Activated B cell treated with CpG ODN at 0.5 μM for 24 hours (primary cell): Measurements from ENCODE around the gene VPS33B. TPM values are rescaled to one million over a fixed set of nuclear protein-coding genes. Genes with fewer than 3 reads are reported as not detected.

Experiments
- ATAC-seq: fragments of 200-7000 bp; cut with Tn5 transposase; one replicate; pipeline ENCODE4 v1.10.0; 2021; ENCODE audit warnings: low read depth, mild to moderate bottlenecking, moderate library complexity
- CTCF ChIA-PET: fragments of 350-600 bp; sonication (Branson Sonifier 250); formaldehyde crosslinking; loops from one replicate; lab custom pipeline; 2021; ENCODE audit warnings: antibody characterized with exemption; lab: Charles Lee
- POLR2A ChIA-PET: fragments of 350-600 bp; sonication (Branson Sonifier 250); formaldehyde crosslinking; loops from one replicate; lab custom pipeline; 2021; ENCODE audit warnings: antibody characterized with exemption; lab: Charles Lee
- DNase-seq: peaks from one replicate; pipeline ENCODE4 v3.0.0; 2022
- H3K27ac Mint-ChIP-seq: one replicate; pipeline ENCODE4 v1.8.0; 2020; ENCODE audit warnings: mixed read lengths
- H3K27me3 Mint-ChIP-seq: one replicate; pipeline ENCODE4 v1.8.0; 2021; ENCODE audit warnings: mixed read lengths
- H3K36me3 Mint-ChIP-seq: one replicate; pipeline ENCODE4 v1.8.0; 2021; ENCODE audit warnings: low read depth, mixed read lengths
- H3K4me1 Mint-ChIP-seq: one replicate; pipeline ENCODE4 v1.8.0; 2021; ENCODE audit warnings: mixed read lengths
- H3K4me3 Mint-ChIP-seq: one replicate; pipeline ENCODE4 v1.8.0; 2020; ENCODE audit warnings: mild to moderate bottlenecking, mixed read lengths
- H3K9me3 Mint-ChIP-seq: one replicate; pipeline ENCODE4 v1.8.0; 2020; ENCODE audit warnings: mixed read lengths
- intact Hi-C: fragments of 100-400 bp; cut with micrococcal nuclease; formaldehyde crosslinking; loops from one replicate; pipeline ENCODE4 v1.15.1; 2024
- total RNA-seq: library from RNA; stranded (reverse); gene quantifications from 2 replicates; pipeline ENCODE4 v1.2.3, GENCODE V29; 2022
- TF ChIP-seq, protein P1 (sequence below): fragments of 200-600 bp; IDR thresholded peaks from one replicate; pipeline ENCODE4 v1.8.0; 2022; ENCODE audit warnings: antibody characterized with exemption, mild to moderate bottlenecking

The VPS33B gene
- total RNA-seq, 1 donor from 2014 or later: 33.4 TPM

DNA sequence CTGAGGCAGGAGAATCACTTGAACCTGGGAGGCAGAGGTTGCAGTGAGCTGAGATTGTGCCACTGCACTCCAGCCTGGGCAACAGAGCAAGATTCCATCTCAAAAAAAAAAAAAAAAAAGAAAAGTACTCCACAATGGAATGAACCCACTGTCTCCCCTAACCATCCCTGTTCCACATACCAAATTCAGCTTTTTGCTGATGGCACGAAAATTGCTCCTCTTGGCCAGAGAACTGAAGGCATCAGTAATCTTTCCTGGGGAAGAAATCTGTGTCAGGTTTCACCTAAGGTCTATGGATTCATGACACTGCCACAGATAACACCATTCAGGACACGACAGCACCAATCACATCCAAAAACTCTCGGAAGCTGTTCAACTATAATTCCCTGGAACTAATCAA is 21.2 kb downstream of the VPS33B start:
- Mint-ChIP-seq H3K27ac (no peak overlapping the region), H3K4me3 (no peak overlapping the region), H3K9me3 (no peaks in the 10 kb centered on the region), H3K4me1 (no peaks in the 10 kb centered on the region), H3K27me3 (no peaks in the 10 kb centered on the region), H3K36me3 (peaks cover 77% of the 10 kb centered on the region)
- no peak for DNase-seq
- ChIA-PET CTCF (no interaction called here), POLR2A (interaction anchor here (0.6 kb wide), 1 partner anchor 634 kb away, joined by 4 read pairs; no protein-coding TSS in a partner anchor)
- intact Hi-C loops: no loop called here
- TF ChIP-seq, protein P1, sequence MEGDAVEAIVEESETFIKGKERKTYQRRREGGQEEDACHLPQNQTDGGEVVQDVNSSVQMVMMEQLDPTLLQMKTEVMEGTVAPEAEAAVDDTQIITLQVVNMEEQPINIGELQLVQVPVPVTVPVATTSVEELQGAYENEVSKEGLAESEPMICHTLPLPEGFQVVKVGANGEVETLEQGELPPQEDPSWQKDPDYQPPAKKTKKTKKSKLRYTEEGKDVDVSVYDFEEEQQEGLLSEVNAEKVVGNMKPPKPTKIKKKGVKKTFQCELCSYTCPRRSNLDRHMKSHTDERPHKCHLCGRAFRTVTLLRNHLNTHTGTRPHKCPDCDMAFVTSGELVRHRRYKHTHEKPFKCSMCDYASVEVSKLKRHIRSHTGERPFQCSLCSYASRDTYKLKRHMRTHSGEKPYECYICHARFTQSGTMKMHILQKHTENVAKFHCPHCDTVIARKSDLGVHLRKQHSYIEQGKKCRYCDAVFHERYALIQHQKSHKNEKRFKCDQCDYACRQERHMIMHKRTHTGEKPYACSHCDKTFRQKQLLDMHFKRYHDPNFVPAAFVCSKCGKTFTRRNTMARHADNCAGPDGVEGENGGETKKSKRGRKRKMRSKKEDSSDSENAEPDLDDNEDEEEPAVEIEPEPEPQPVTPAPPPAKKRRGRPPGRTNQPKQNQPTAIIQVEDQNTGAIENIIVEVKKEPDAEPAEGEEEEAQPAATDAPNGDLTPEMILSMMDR: no peak
- no peak for ATAC-seq

DNA sequence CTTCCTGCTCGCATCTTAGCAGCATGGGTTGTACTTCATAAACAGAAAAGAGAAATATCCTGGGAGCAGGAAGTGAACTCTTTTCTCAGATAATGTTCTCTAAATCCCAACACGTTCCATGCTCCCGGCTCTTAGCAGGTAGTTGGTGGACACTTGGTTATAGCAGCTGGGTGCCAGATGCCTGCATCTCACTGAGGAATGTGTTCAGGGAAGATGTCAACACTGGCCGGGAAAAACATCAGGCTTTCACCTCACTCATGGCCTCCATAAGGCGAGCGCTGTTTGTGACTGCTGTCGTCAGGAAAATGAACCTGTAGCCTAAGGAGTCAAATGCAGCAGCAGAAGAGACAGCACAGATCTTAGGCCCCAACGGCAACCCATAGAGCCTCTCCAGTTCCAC is 23.7 kb downstream of the VPS33B start:
- H3K27me3 Mint-ChIP-seq: no peaks in the 10 kb centered on the region
- peaks cover 63% of the 10 kb centered on the region for H3K36me3 Mint-ChIP-seq
- DNase-seq: no peak
- intact Hi-C loops: loop anchor here (10.0 kb wide), 1 partner anchor 1664 kb away; the partner anchor contains the start of gene POLG
- H3K4me1 Mint-ChIP-seq: peaks cover 11% of the 10 kb centered on the region
- ChIA-PET CTCF (no interaction called here), POLR2A (no interaction called here)
- TF ChIP-seq, protein P1: no peak
- no peak for ATAC-seq
- no peak overlapping the region for H3K27ac Mint-ChIP-seq
- H3K4me3 Mint-ChIP-seq: no peak overlapping the region
- no peaks in the 10 kb centered on the region for H3K9me3 Mint-ChIP-seq

DNA sequence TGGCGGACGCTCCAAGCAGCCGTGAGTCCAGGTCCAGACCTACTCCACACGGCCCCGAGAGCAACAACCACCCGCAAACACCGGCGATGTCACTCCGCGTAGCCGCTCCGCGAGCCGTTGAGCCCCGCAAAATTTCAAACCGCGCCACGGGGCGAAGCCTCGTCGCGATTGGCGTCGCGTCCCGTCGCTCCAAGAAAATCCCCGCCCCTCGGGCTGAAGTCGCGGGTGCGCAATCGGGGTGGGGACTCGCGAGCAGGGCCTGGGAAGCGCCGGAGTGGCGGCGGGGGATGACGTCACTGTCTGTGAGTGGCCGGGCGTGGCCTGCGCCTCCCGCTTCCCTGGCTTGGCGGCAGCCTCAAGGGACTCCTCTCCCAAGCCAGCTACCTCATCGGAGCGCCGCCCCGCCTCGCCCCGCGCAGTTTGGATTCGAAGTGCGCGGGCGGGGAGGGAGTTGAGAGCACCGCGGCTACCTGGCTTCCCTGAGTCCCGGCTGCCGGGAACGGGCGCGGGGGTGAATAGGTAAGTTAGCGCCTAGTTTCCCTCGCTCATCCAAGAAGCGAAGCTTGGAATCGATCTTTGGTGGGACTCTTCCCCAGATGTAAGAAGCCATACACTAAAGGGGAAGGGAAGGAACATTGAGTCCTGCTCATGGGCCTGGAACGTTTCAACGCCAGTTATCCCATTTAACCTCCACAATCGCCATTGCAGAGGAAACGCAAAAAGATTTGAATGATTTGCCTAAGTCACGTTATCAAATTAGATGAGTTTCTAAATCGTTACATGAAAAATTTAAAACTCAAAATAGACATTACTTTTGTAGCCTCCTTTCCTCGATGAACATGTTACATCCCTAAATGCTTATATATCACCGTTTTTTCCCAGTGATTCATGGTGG is 27.7 kb downstream of the VPS33B start, which contains the start of gene PRC1:
PRC1 (minus strand) TSS at position 119 of the 895 bp plus-strand sequence; CDS start at position 1, 118 bp downstream.
- no peaks in the 10 kb centered on the region for H3K9me3 Mint-ChIP-seq
- H3K36me3 Mint-ChIP-seq: peaks cover 28% of the 10 kb centered on the region
- peaks cover 23% of the 10 kb centered on the region for H3K4me1 Mint-ChIP-seq
- peak; percentile 96 for ATAC-seq
- ChIA-PET CTCF (no interaction called here), POLR2A (interaction anchor here (0.9 to 1.9 kb wide), 4 partner anchors 13 to 60 kb away, joined by 3 to 4 read pairs (median 4); partner anchors contain the start of genes RCCD1, UNC45A and VPS33B)
- peak within 1 kb of the TSS; percentile 99 for H3K4me3 Mint-ChIP-seq
- DNase-seq: peak; percentile 95
- TF ChIP-seq, protein P1: no peak
- intact Hi-C loops: loop anchor here (1.0 to 10.0 kb wide), 5 partner anchors 28 to 1660 kb away; partner anchors contain the start of genes BLM, POLG, RCCD1 and UNC45A
- H3K27me3 Mint-ChIP-seq: no peaks in the 10 kb centered on the region
- H3K27ac Mint-ChIP-seq: peak within 1 kb of the TSS; percentile 96

DNA sequence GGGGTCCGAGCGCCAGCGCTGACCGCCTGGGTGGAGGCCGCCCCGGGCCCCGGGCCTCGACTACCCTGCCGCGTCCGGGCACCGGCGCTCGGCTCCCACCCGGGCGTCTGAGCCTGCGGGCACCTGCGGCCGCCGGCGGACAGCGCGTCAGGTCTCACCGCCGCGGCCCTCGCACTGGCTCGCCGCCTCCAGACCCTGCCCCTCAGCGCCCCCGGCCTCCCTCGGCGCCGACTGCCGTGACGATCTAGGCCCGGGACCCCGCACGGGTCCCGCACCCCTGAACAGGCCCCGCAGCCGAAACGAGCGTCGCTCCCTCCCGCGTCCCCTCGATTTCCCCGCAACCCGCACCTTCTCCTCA is 28.4 kb downstream of the VPS33B start:
- CTCF ChIA-PET: interaction anchor here (1.4 kb wide), 1 partner anchor 38 kb away, joined by 4 read pairs; no protein-coding TSS in a partner anchor
- POLR2A ChIA-PET: interaction anchor here (0.6 to 1.9 kb wide), 4 partner anchors 13 to 59 kb away, joined by 3 to 5 read pairs (median 4); partner anchors contain the start of genes UNC45A and VPS33B
- H3K27ac Mint-ChIP-seq: peak overlapping the region; percentile 96
- peak overlapping the region; percentile 99 for H3K4me3 Mint-ChIP-seq
- no peaks in the 10 kb centered on the region for H3K27me3 Mint-ChIP-seq
- ATAC-seq (peak; percentile 19), DNase-seq (no peak)
- H3K4me1 Mint-ChIP-seq: peaks cover 23% of the 10 kb centered on the region
- intact Hi-C loops: loop anchor here (1.0 to 10.0 kb wide), 5 partner anchors 28 to 1659 kb away; partner anchors contain the start of genes BLM, POLG, RCCD1 and UNC45A
- no peaks in the 10 kb centered on the region for H3K9me3 Mint-ChIP-seq
- peaks cover 23% of the 10 kb centered on the region for H3K36me3 Mint-ChIP-seq
- TF ChIP-seq, protein P1: no peak
